GM21619 (cell line): Measurements from ENCODE around the gene NHERF2.

Experiments used
- ATAC-seq: cut with Tn5 transposase; IDR thresholded peaks from one replicate; pipeline ENCODE4 v1.9.1; 2021; ENCODE audit not compliant: unreplicated experiment

NHERF2 gene

DNA sequence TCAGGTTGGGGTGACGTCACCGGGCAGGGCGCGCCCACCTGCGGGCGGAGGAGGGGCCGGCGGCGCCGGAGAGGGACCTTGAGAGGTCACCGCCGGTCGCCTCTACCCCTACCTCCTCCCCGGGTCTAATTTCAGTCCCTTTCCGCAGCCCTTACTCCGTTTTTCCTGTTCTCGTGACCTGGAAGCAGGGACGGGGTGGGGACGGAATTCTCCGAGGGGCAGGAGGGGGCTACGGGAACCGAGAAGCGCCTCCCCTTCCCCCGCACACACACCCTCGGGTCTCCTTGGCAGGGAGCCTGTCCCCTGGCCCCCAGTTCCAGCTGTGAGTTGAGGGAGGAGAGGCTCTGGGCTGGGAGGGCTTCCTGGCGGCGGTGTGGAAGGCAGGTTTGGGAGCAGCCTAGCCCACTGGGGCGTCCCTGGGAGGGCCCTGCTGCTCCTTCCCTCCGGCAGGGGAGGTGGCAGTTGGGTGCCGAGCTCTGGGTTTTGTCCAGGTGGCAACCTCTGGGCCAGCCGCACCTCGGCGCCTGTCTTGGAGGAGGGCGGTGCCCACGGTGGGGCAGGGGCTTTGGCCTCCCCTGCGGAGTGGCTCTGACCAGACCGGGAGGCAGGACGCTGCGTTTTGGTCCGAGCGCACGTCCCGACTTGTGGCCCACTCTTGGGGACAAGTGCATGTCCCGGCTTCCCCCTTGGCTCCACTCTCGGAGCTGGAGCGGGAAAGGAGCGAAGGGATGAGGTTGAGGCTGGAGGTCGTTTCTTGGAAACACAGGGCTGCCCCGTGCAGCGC is 36.2 kb upstream of the NHERF2 start:
- peak; percentile 5 for ATAC-seq

DNA sequence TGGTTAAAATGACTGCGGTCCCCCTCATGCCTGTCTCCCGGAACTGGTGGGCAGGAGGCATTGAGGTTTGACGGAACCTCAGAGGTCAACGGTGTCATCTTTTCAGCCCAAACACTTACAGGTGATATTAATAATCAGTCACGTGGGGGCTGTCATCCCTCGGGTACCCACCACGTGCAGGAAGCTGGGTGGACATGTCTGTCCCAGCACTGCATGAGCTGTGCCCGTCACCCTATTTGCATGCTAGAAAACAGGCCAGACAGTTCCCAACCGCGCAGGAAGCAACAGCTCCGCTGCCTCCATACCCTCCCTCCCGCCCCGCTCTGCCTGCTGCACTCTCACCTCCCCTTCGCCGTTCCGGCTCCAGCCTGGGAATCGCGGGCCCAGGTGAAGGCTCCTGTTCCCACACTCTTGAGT is 35.6 kb upstream of the NHERF2 start:
- ATAC-seq: peak; percentile 40

- ATAC-seq: no peak
These were observed 35.1 kb upstream of the NHERF2 start for GRCh38 chr16:1991588-1991947.

DNA sequence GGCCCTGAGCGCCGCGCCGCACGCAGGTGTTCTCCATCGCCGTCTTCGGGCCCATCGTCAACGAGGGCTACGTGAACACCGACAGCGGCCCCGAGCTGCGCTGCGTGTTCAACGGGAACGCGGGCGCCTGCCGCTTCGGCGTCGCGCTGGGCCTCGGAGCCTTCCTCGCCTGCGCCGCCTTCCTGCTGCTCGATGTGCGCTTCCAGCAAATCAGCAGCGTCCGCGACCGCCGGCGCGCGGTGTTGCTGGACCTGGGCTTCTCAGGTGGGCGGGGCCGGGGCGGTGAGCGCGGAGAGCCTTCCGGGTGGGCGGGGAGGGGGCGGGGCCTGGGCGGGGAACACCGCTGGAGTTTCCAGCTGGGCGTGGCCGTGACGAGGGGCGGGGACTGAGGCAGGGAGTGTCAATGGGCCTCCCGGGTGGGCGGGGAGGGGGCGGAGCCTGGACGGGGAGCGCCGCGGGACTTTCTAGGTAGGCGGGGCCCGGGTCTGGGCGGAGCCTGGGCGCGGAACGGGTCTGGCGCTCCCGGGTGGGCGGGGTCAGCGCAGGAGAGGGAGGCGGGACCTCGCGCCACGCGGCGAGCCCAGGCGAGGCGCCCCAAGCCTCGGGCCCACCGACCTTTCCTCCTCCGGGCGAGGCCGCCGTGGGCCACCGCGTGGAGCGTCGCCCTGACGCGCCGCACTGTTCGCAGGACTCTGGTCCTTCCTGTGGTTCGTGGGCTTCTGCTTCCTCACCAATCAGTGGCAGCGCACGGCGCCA is 34.6 kb upstream of the NHERF2 start:
- peak; percentile 37 for ATAC-seq

DNA sequence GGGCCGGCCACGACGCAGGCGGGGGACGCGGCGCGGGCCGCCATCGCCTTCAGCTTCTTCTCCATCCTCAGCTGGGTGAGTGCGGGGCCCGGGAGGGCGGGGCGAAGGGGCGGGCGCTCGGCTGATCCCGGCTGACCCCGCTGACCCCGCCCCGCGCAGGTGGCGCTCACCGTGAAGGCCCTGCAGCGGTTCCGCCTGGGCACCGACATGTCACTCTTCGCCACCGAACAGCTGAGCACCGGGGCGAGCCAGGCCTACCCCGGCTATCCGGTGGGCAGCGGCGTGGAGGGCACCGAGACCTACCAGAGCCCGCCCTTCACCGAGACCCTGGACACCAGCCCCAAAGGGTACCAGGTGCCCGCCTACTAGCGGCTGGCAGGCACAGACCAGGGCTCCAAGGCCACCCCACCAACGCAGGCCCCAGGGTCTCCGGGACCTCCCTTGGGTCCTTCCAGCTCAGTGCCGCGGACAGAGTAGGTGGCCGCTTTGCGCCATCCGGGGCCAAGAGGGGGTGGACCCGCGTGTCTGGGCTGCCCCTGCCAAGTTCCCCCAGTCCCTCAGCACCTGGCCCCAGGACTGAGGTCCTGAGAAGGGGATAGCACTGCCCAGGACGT is 33.9 kb upstream of the NHERF2 start:
- no peak for ATAC-seq

DNA sequence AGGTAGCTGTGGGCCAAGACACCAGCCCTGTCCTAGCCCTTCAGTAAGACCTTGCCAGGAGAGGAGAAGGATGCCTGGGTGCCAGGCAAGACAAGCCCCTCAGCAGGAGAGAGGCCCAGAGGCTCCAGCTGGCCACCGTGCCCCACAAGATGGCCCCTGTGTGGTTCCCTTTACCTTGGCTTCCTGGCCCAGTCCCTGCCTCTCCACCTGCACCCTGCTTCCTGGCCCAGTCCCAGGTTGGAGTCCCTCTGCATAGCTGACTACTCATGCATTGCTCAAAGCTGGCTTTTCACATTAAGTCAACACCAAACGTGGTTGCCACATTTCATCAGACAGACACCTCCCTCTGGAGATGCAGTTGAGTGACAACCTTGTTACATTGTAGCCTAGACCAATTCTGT is 33.0 kb upstream of the NHERF2 start:
- no peak for ATAC-seq

- ATAC-seq: no peak
These were observed 29.0 kb upstream of the NHERF2 start for GRCh38 chr16:1997494-1998359.

- no peak for ATAC-seq
These were observed 28.3 kb upstream of the NHERF2 start for GRCh38 chr16:1998360-1998835.

DNA sequence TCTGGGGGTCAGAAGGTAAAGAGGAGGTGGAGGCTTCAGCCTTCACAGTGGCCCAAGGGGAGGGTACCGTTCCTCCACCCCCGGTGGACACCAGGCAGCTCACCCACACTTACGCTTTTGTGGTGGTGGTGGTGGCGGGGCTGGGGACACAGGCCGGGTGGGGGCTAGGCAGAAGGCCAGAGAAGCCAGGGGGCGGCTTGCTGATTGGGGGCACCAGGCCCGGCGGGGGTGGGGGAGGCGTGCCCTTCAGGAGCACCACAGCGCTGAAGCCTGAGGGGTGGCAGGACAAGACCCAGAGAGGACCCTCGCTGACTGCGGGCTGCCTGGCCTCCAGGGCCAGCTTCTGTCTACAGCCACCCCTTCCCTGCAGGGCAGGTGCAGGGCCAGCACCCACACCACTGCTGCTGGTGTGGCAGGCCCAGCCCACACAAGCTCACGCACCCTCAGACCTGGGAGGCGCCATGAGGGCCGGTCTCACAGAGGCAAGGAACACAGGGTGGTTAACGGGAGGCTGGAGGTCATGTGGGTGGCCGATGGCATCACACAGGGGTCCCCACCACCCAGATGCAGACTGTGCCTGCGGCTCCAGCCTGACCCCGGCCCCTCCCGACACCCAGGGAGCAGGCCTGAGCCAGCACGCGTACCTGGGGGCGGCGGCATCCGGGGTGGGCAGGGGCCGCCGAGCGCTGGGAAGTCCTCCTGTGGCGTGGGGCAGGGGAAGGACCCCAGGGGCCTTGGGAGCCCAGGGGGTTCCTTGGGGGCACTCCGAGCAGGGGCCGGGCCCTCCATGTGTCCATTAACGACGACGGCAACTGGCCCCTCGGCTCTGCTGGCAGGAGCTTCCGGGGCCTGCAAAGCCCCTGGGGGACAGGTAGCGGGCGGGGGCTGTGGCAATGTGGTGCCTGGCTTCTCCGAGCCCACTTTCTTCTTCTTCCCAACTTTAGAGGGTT is 27.6 kb upstream of the NHERF2 start:
- ATAC-seq: no peak

DNA sequence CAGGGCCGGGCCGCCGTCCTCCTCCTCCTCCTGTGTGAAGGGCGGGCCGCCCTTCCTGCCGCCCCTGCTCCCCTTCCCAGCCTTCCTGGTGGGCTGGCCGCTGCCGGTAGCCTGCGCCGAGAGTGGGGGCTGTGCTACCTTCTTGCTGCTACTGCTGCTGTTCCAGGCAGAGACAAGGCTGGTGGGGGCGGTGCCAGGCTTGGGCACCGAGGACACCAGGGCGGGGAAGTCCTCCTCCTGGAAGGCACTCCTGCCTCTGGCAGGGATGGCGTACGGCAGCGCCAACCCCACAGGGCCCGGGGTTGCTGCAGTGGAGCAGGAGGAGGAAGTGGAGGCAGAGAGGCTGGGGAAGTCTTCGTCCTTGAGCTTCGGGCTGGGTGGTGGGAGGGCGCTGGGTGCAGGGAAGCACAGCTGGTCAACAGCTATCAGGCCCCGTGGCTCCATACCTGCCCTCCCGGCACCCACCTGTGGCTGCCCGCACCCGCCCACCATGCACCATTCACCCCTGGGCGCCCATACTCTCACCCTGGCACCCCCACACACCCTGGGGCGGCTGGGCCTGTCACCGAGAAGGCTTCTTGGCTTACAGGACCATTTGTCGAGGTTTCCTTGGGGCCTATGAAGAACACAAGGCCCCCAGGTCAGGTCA is 26.7 kb upstream of the NHERF2 start:
- ATAC-seq: no peak

GRCh38 chr16:2001035-2001434 is 25.7 kb upstream of the NHERF2 start:
- ATAC-seq: no peak

GRCh38 chr16:2001456-2002355 is 25.0 kb upstream of the NHERF2 start:
- no peak for ATAC-seq

DNA sequence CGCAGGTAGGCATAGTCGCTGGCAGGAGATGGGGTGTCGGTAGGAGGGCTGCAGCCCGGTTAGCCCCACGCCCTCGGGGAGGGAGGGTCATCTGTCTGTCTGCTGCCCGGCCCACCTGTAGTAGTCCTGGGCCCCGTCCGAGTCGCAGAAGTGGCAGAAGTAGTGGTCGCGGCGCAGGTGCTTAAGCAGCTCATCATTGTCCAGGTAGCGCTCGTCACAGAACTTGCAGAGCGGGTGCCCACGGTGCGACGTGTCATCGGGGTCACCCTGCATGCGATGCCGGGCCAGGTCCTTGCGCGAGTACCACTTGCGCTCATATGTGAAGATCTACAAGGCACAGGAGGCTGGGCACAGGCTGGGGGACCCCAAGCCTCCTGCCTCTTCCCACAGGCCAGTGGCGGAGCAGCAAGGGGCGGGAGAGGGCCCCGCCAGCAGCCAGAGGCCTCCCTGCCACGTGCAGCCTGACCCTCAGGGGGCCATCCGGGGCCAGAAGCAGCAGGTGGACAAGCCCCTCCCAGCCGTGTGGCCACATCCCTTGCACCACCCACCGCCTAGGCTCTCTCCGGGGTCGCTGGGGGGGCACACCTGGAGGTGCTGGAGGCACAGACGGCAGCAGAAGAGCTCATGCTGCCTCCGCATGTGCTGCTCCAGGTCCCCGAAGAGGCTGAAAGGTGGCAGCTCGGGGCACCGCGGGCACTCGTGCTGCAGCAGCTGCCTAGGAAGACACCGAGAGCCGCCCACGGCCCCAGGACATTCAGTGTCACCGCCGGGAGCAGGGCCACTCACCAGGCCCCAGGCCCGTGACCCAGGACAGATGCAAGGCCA is 24.1 kb upstream of the NHERF2 start:
- no peak for ATAC-seq

DNA sequence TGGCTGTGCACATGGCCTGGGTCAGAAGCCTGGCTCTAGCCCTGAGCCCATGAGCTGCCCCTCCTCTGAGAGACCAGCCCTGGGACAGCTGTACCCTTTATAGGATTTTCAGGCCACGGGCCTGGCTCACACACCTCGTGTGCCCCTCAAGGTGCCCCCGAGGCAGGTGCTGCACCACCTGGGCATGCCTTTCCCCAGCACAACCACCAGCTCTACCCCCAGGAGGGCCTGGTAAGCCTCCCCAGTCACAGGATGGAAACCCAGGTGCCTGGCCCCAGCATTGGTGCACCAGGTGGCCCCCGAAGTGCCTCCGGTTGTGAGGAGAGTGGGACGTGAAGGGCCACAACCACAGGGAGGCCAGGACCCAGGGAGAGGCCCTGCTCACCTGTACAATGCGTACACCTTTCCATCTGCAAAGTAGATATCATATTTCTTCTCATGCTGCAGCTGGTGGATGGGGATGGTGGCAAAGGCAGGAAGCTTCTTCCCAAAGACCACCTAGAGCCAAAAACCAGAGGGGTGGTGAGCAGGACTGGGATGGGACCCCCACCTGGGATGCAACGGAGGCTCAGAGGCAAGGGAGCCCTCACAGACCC is 23.4 kb upstream of the NHERF2 start:
- no peak for ATAC-seq

- no peak for ATAC-seq
These were observed 22.7 kb upstream of the NHERF2 start for GRCh38 chr16:2003827-2004641.

DNA sequence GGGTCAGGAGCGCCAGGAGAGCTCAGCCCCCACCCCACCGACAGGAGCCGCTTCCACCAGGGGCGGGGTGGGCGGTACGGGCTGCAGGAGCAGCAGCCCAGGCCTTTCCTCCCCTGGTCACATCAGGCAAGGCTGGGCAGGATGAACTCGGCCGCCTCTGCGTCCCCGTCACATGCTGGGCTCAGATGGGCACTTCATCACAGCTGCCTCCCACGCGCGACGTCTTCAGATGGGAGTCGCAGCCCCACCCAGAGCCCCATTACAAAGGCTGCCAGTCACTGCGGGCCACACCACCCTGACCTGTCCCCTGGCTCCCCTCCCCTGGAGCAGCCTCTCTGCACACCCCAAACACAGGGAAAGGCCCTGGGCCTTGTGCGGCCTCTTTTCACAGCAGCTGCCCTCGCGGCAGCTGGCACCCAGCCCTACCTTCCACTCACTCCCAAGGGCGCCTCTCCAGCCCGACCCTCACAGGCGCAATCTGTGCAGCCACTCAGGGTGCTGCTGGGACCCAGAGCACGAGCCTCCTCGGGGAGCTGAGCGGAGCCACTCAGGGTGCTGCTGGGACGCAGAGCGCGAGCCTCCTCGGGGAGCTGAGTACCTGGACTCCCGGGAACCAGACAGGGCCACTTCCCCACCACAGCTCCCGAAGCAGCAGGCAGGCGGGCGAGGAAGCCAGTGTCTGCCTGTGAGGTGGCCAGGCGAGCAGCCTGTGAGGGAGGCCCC is 21.7 kb upstream of the NHERF2 start:
- ATAC-seq: no peak
